ENCODE results near the gene RIMBP2. TPM values are rescaled to one million over a fixed set of nuclear protein-coding genes. Genes with fewer than 3 reads are reported as not detected.

RIMBP2 gene
- total RNA-seq, 4 donors from 2014 or later: not detected

GRCh38 chr12:130743606-130744005 is 27.5 kb upstream of the RIMBP2 start:
- no peak for TF ChIP-seq CTCF (IDR thresholded peaks at IDR 0.05; ENCODE audit: low read depth)

GRCh38 chr12:130743176-130743575 is 27.1 kb upstream of the RIMBP2 start:
- no peak for TF ChIP-seq CTCF (IDR thresholded peaks at IDR 0.05; ENCODE audit: low read depth)

DNA sequence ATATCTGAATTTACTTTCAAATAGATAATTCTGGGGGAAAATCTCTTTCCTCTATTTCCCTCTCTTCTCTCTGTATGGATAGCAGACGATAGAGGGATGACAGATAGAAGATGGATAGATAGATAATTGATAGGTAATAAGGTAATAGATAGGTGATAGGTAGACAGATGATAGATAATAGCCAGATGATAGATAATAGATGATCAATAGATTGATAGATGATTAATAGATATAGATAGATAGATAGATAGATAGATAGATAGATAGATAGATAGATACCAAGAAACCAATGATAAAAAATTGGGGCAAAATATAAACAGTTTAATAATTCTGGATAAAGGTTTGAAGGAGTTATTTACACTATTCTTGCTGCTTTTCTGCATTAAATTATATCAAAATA is 26.6 kb upstream of the RIMBP2 start:
- TF ChIP-seq CTCF (IDR thresholded peaks at IDR 0.05; ENCODE audit: low read depth): no peak

DNA sequence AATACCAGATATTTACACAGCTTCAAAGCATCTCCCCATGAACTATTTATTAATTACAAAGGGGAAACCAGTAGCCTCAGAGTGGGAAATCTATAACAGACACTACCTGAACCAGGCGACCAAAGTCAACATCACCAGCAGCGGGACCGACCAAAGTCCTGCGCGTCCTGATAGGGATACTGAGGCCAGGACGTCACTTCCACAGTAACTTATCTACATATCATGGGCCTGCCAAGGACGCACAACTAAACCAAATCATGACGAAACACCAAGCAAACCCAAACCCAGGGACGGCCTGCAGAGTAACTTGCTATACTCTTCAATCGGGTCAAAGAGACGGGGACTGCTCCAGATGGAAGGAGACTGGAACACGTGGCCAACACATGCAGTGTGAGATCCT is 26.0 kb upstream of the RIMBP2 start:
- TF ChIP-seq CTCF (IDR thresholded peaks at IDR 0.05; ENCODE audit: low read depth): no peak

DNA sequence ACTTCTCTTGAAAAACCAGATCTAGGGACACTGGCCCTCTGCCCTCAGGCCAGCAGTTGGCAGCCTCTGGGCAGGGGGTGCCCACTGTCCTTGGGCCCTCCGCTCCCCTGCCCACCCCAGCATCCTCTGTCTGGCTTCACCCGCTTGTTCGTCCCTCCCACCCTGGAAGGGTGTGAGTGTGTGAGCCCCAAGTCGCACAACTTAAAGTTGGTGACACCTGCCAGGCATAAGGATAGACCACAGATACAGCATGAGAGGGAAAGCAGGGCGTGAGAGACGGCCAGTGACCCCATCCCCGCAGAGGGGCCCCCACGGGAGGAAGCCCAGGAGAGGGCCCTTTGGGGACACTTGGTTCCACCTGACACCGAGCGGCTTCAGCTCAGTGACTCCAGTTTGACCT is 23.5 kb upstream of the RIMBP2 start:
- no peak for TF ChIP-seq CTCF (IDR thresholded peaks at IDR 0.05; ENCODE audit: low read depth)

- no peak for TF ChIP-seq CTCF (IDR thresholded peaks at IDR 0.05; ENCODE audit: low read depth)
These were observed 21.6 kb upstream of the RIMBP2 start for GRCh38 chr12:130737731-130738130.

DNA sequence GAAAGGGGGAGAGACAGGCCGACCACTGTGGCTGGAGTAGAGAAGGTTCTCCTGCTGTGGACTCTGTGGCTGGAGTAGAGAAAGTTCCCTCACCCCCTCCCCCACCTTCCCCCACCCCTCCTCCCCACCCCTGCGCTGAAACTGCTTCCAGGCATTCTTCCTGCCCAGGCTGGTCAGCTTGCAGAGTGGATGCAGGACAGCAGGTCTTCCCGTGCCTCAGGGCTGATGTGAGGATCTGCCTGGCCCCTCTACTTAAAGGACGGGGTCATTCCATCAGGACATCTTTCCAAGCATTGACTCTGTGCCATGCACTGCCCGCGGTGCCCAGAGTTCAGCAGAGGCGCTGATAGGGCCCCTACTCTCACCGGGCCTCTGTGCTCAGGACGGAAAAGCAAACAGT is 13.2 kb upstream of the RIMBP2 start:
- TF ChIP-seq CTCF (IDR thresholded peaks at IDR 0.05; ENCODE audit: low read depth): no peak
